CD4-positive, alpha-beta T cell (primary cell): ENCODE measurements around the gene FOXP4. TPM values are rescaled to one million over a fixed set of nuclear protein-coding genes. Genes with fewer than 3 reads are reported as not detected.

Experiments
- ATAC-seq: fragments of 200-7000 bp; cut with Tn5 transposase; one replicate; pipeline ENCODE4 v1.10.0; 2022; ENCODE audit warnings: mild to moderate bottlenecking; ENCODE audit not compliant: poor library complexity
- CTCF ChIA-PET: fragments of 350-600 bp; sonication (Branson Sonifier 250); formaldehyde crosslinking; loops from one replicate; lab custom pipeline; 2021; ENCODE audit warnings: antibody characterized with exemption, inconsistent platforms; lab: Charles Lee
- POLR2A ChIA-PET: fragments of 350-600 bp; sonication (Branson Sonifier 250); formaldehyde crosslinking; loops from one replicate; lab custom pipeline; 2021; ENCODE audit warnings: antibody characterized with exemption, inconsistent platforms; lab: Charles Lee
- DNase-seq, 14 experiments: peaks; one replicate each; pipeline ENCODE4 v3.0.0-alpha.2; 2013 to 2020; ENCODE audit warnings: mixed read lengths in 2 of 14
- H3K27ac ChIP-seq, 2 donors: one replicate each; pipeline versions ENCODE4 v1.5.1 to v1.7.0; 2013; ENCODE audit warnings: low read length in 2 of 2, low read depth in 1 of 2, mild to moderate bottlenecking in 1 of 2
- H3K27me3 ChIP-seq, 2 experiments: 1 replicate in 1 of 2; 2 replicates in 1 of 2; pipeline versions ENCODE4 v1.6.1 to v1.7.0; 2013; ENCODE audit warnings: low read length in 2 of 2, control low read depth in 1 of 2, mild to moderate bottlenecking in 1 of 2, moderate library complexity in 1 of 2; ENCODE audit not compliant: insufficient read depth in 2 of 2, control insufficient read depth in 1 of 2
- H3K36me3 ChIP-seq: one replicate; pipeline ENCODE4 v1.6.1; 2013; ENCODE audit warnings: low read length, control low read depth; ENCODE audit not compliant: insufficient read depth
- H3K4me1 ChIP-seq: one replicate; pipeline ENCODE4 v1.6.1; 2013; ENCODE audit warnings: low read length, control low read depth; ENCODE audit not compliant: insufficient read depth
- H3K4me3 ChIP-seq: one replicate; pipeline ENCODE4 v1.5.1; 2013; ENCODE audit warnings: mild to moderate bottlenecking, low read length, moderate library complexity
- H3K9me3 ChIP-seq, 2 experiments: 1 replicate in 1 of 2; 2 replicates in 1 of 2; pipeline versions ENCODE4 v1.6.1 to v1.7.0; 2013; ENCODE audit warnings: low read length in 2 of 2, mild to moderate bottlenecking in 2 of 2, control low read depth in 1 of 2, moderate library complexity in 1 of 2; ENCODE audit not compliant: control insufficient read depth in 1 of 2, insufficient read depth in 1 of 2
- H3K27ac Mint-ChIP-seq: one replicate; pipeline ENCODE4 v1.8.0; 2020; ENCODE audit warnings: mixed read lengths
- H3K27me3 Mint-ChIP-seq: one replicate; pipeline ENCODE4 v1.8.0; 2021; ENCODE audit warnings: mixed read lengths
- H3K36me3 Mint-ChIP-seq: one replicate; pipeline ENCODE4 v1.8.0; 2021; ENCODE audit warnings: low read depth, mixed read lengths
- H3K4me1 Mint-ChIP-seq: one replicate; pipeline ENCODE4 v1.8.0; 2021; ENCODE audit warnings: low read depth, mixed read lengths
- H3K4me3 Mint-ChIP-seq: one replicate; pipeline ENCODE4 v1.8.0; 2020; ENCODE audit warnings: mild to moderate bottlenecking, mixed read lengths
- H3K9me3 Mint-ChIP-seq: one replicate; pipeline ENCODE4 v1.8.0; 2020; ENCODE audit warnings: mixed read lengths
- CTCF ChIP-seq: fragments of 200-600 bp; IDR thresholded peaks from one replicate; pipeline ENCODE4 v1.8.0; 2022; ENCODE audit warnings: antibody characterized with exemption, mild to moderate bottlenecking
- intact Hi-C, 2 experiments: fragments of 100-400 bp; cut with DNase I in 1 of 2; cut with micrococcal nuclease in 1 of 2; formaldehyde crosslinking; loops; one replicate each; pipeline versions ENCODE4 v1.15.1 to v1.9.0; 2023 to 2025; cut with DNase I, micrococcal nuclease
- total RNA-seq, 174 experiments: library from RNA in 2 of 174; stranded (reverse) in 2 of 174; gene quantifications; one replicate each; pipeline ENCODE4 v1.2.3 and lab custom pipeline; 2021 to 2026

Gene FOXP4
- total RNA-seq, 2 experiments from 2014 or later, result 3.7 to 3.9 TPM

DNA sequence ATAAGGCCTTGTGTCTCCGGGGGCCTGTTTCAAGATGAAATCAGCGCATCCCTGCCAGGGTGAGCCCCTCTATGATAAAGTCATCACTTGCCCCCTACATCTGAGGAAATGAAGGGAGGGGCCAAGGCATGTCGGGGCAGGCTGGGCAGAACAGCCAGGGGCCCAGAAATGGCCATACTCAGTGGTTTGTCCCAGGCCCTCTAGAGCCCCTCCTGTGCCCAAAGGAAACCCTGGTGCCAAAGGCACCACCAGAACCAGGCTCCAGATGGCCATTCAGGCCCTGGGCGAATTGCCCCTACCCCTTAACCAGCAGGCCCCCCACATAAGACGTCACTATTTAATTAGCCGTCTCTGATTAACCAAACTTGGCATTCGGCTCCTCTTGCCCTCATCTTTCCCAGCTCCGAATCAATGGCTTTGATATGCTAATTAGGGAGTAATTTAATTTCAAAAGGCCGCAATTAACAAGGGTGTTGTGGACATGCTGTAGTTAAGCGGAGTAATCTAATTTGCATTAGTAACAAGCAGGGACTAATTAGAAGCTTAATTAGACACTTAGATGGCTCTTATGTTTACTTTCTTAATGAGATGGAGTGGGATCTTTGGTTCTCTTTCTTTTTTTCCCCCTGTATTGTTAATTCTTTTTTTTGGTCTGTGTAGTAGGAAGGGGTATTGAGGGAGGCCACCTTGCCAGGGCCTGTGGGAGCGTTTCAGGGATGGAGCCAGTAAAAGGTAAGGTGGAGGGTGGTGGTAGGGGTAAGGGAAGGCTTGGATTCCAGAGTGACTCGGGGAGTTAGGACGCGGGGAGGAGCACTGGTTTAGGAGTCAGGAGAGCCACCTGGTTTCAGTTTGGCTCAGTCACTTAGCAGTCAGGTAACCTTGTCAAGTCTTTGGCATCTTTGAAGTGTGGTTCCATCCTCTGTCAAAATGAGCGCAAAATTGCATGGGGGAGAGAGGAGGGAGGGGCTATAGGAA lies 9.4 kb downstream of the FOXP4 start:
- H3K27me3 ChIP-seq, result no peaks in the 10 kb centered on the region
- ChIA-PET POLR2A (no interaction called here), CTCF (no interaction called here)
- no peak overlapping the region for H3K4me3 ChIP-seq
- H3K36me3 Mint-ChIP-seq, result no peaks in the 10 kb centered on the region
- H3K27ac Mint-ChIP-seq, result no peak overlapping the region
- H3K9me3 Mint-ChIP-seq, result no peaks in the 10 kb centered on the region
- no peak for TF ChIP-seq CTCF
- peaks cover 5% of the 10 kb centered on the region for H3K27me3 Mint-ChIP-seq
- H3K4me1 Mint-ChIP-seq, result peaks cover 14% of the 10 kb centered on the region
- no peak overlapping the region for H3K27ac ChIP-seq
- intact Hi-C loops, result no loop called here
- H3K36me3 ChIP-seq, result peaks cover 3% of the 10 kb centered on the region
- no peak for ATAC-seq
- H3K9me3 ChIP-seq, result no peaks in the 10 kb centered on the region
- H3K4me1 ChIP-seq, result peaks cover 17% of the 10 kb centered on the region
- no peak for DNase-seq
- H3K4me3 Mint-ChIP-seq, result no peak overlapping the region

- no peaks in the 10 kb centered on the region for H3K27me3 Mint-ChIP-seq
- POLR2A ChIA-PET, result interaction anchor here (0.7 kb wide), 1 partner anchor 10 kb away, joined by 3 read pairs; no protein-coding TSS in a partner anchor
Measured at GRCh38 chr6:41557335-41557734, 11.2 kb downstream of the FOXP4 start.

More at GRCh38 chr6:41557335-41557734, 11.2 kb downstream of the FOXP4 start:
- no peaks in the 10 kb centered on the region for H3K9me3 Mint-ChIP-seq
- Histone ChIP-seq H3K27ac (no peak overlapping the region), H3K4me3 (no peak overlapping the region), H3K36me3 (no peaks in the 10 kb centered on the region), H3K4me1 (peaks cover 29% of the 10 kb centered on the region), H3K9me3 (no peaks in the 10 kb centered on the region), H3K27me3 (no peaks in the 10 kb centered on the region)
- no peak overlapping the region for H3K4me3 Mint-ChIP-seq
- no peaks in the 10 kb centered on the region for H3K36me3 Mint-ChIP-seq
- no peak for TF ChIP-seq CTCF
- CTCF ChIA-PET, result no interaction called here
- no peak for DNase-seq
- H3K4me1 Mint-ChIP-seq, result peaks cover 23% of the 10 kb centered on the region
- H3K27ac Mint-ChIP-seq, result no peak overlapping the region
- intact Hi-C loops, result no loop called here
- ATAC-seq, result no peak
